Stimulated activated naive CD8-positive, alpha-beta T cell treated with anti-CD3 and anti-CD28 coated beads, Interleukin-15, amount 100 ng/mL, for 72 hours (primary cell): ENCODE measurements around the gene ACP7.
"Not testable (repeated sequence)": the region's sequence is repeated elsewhere in the genome, so short reads cannot be mapped to it uniquely, and the experiment has no call there.

Experiments
- ATAC-seq: fragments of 150-1000 bp; cut with Tn5 transposase; 2 replicates; pipeline ENCODE4 v1.10.0; 2021; ENCODE audit warnings: mild to moderate bottlenecking, moderate library complexity
- DNase-seq, 2 donors: peaks; one replicate each; pipeline ENCODE4 v3.0.0; 2021 to 2022
- H3K27ac Mint-ChIP-seq, 2 donors: one replicate each; pipeline ENCODE4 v1.8.0; 2022; ENCODE audit warnings: mild to moderate bottlenecking in 2 of 2, mixed read lengths in 2 of 2, moderate library complexity in 2 of 2
- H3K27me3 Mint-ChIP-seq: one replicate; pipeline ENCODE4 v1.8.0; 2022; ENCODE audit warnings: mixed read lengths
- H3K4me1 Mint-ChIP-seq: one replicate; pipeline ENCODE4 v1.8.0; 2022; ENCODE audit warnings: mild to moderate bottlenecking, mixed read lengths
- H3K4me3 Mint-ChIP-seq, 2 donors: one replicate each; pipeline ENCODE4 v1.8.0; 2022; ENCODE audit warnings: mild to moderate bottlenecking in 2 of 2, mixed read lengths in 2 of 2, moderate library complexity in 1 of 2
- H3K9me3 Mint-ChIP-seq, 2 donors: one replicate each; pipeline ENCODE4 v1.8.0; 2022; ENCODE audit warnings: mixed read lengths in 2 of 2

The ACP7 gene

DNA sequence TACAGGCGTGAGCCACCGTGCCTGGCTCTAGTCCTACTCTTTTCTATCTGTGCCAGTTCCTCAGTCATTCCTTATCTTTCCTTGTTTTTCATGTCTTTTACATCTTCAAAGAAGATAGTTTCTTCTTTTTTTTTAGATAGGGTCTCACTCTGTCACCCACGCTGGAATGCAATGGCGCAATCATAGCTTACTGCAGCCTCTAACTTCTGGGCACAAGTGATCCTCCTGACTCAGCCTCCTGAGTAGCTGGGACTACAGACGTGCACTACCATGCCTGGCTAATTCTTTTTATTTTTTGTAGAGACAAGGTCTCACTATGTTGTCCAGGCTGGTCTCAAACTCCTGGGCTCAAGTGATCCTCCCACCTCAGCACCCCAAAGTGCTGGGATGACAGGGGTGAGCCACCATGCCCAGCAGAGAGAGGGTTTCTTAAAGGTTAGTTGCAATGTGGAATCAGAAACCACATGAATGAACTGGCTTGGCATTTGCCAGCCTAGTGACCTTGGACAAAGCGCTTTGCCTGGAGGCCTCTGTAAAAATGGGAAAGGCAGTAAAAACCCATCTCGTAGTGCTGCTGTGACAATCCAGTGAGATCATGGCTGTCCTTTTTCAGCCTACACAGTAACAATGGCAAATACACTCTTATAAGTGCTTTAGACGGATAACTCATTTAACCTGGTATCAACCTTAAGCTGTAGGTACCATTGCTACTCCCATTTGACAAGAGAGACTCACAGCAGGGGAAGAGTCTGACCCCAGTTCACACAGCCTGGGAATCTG lies 3.9 kb downstream of the ACP7 start:
- ATAC-seq (no peak), DNase-seq (no peak)
- H3K4me3 Mint-ChIP-seq = no peak overlapping the region
- no peaks in the 10 kb centered on the region for H3K9me3 Mint-ChIP-seq
- no peak overlapping the region for H3K27ac Mint-ChIP-seq
- H3K27me3 Mint-ChIP-seq = peaks cover 31% of the 10 kb centered on the region
- H3K4me1 Mint-ChIP-seq = peaks cover 22% of the 10 kb centered on the region

GRCh38 chr19:39090016-39090415 lies 5.8 kb downstream of the ACP7 start:
- H3K4me3 Mint-ChIP-seq, H3K27ac Mint-ChIP-seq, DNase-seq, H3K9me3 Mint-ChIP-seq, ATAC-seq: not testable (repeated sequence)
- Mint-ChIP-seq H3K4me1 (peaks cover 12% of the 10 kb centered on the region), H3K27me3 (peaks cover 27% of the 10 kb centered on the region)

- Mint-ChIP-seq H3K27ac (no peak overlapping the region), H3K27me3 (peaks cover 27% of the 10 kb centered on the region), H3K9me3 (no peaks in the 10 kb centered on the region), H3K4me3 (no peak overlapping the region), H3K4me1 (peaks cover 7% of the 10 kb centered on the region)
- no peak for DNase-seq
- no peak for ATAC-seq
These were observed 6.7 kb downstream of the ACP7 start for GRCh38 chr19:39090881-39091280.

- peaks cover 21% of the 10 kb centered on the region for H3K4me1 Mint-ChIP-seq
- DNase-seq, H3K4me3 Mint-ChIP-seq, ATAC-seq, H3K9me3 Mint-ChIP-seq: not testable (repeated sequence)
- peak overlapping the region in 1 of 2 donors; percentile 4 for H3K27ac Mint-ChIP-seq
- H3K27me3 Mint-ChIP-seq = peaks cover 68% of the 10 kb centered on the region
These were observed 11.8 kb downstream of the ACP7 start for GRCh38 chr19:39095799-39096540.

- Mint-ChIP-seq H3K4me1 (peaks cover 21% of the 10 kb centered on the region), H3K27me3 (peaks cover 68% of the 10 kb centered on the region), H3K9me3 (no peaks in the 10 kb centered on the region), H3K27ac (no peak overlapping the region), H3K4me3 (no peak overlapping the region)
- ATAC-seq (no peak), DNase-seq (no peak)
These were observed 13.1 kb downstream of the ACP7 start for GRCh38 chr19:39097299-39097698.

GRCh38 chr19:39097721-39098120 lies 13.6 kb downstream of the ACP7 start:
- H3K4me1 Mint-ChIP-seq = peaks cover 21% of the 10 kb centered on the region
- peaks cover 68% of the 10 kb centered on the region for H3K27me3 Mint-ChIP-seq
- H3K27ac Mint-ChIP-seq = no peak overlapping the region
- DNase-seq (no peak), ATAC-seq (no peak)
- no peak overlapping the region for H3K4me3 Mint-ChIP-seq
- H3K9me3 Mint-ChIP-seq = no peaks in the 10 kb centered on the region

GRCh38 chr19:39098365-39099269 lies 14.4 kb downstream of the ACP7 start:
- no peak for DNase-seq
- ATAC-seq = no peak
- no peaks in the 10 kb centered on the region for H3K9me3 Mint-ChIP-seq
- peaks cover 19% of the 10 kb centered on the region for H3K4me1 Mint-ChIP-seq
- H3K27me3 Mint-ChIP-seq = peaks cover 61% of the 10 kb centered on the region
- peak overlapping the region in 1 of 2 donors; percentile 59 for H3K4me3 Mint-ChIP-seq
- no peak overlapping the region for H3K27ac Mint-ChIP-seq

GRCh38 chr19:39099341-39099740 lies 15.2 kb downstream of the ACP7 start:
- Mint-ChIP-seq H3K27me3 (peaks cover 56% of the 10 kb centered on the region), H3K9me3 (no peaks in the 10 kb centered on the region), H3K4me3 (no peak overlapping the region), H3K4me1 (peaks cover 14% of the 10 kb centered on the region), H3K27ac (no peak overlapping the region)
- no peak for DNase-seq
- no peak for ATAC-seq

DNA sequence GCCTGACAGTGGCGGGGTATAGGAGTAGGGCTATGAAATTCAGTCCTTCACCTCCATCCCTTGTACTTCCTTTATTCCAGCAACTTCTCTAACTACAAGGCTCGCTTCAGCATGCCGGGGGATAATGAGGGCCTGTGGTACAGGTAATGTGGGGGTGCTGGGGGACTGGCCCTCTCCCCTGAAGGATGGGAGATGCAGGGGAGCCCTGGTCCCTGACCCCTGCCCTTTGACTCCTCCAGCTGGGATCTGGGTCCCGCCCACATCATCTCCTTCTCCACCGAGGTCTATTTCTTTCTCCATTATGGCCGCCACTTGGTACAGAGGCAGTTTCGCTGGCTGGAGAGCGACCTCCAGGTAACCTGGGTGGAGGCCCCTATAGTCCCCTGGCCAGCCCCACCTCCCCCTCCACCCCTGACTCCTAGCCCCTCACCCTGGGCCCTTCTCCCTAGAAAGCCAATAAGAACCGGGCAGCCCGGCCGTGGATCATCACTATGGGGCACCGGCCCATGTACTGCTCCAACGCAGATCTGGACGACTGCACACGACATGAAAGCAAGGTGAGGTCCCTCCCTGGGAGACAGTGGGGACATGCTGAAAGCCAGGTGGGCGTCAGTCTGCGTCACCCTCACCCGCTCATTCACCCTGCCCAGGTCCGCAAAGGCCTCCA lies 16.5 kb downstream of the ACP7 start:
- Mint-ChIP-seq H3K27ac (no peak overlapping the region), H3K4me3 (no peak overlapping the region), H3K27me3 (peaks cover 45% of the 10 kb centered on the region), H3K4me1 (peaks cover 14% of the 10 kb centered on the region), H3K9me3 (no peaks in the 10 kb centered on the region)
- ATAC-seq (no peak), DNase-seq (no peak)

DNA sequence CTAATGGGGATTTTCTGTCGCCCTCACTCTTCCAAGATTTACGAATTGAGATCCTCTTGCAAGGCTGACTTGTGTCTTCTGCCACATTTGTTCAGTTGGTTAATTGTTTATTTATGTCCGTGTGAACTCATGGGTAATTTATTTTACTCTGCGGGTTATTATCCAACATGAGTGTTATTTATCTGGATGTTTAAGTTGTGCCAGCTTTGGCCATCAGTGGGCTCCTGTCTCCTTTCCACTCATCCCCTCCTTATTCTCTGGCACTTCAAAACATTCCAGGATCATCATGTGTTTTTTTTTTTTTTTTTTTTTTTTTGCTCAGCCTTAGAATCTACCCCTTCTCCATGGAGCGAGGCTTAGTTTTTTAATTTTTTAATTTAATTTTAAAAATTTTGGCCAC lies 19.0 kb downstream of the ACP7 start:
- Mint-ChIP-seq H3K4me3 (no peak overlapping the region), H3K27me3 (peaks cover 23% of the 10 kb centered on the region), H3K4me1 (peaks cover 14% of the 10 kb centered on the region), H3K27ac (no peak overlapping the region), H3K9me3 (no peaks in the 10 kb centered on the region)
- ATAC-seq (no peak), DNase-seq (no peak)

DNA sequence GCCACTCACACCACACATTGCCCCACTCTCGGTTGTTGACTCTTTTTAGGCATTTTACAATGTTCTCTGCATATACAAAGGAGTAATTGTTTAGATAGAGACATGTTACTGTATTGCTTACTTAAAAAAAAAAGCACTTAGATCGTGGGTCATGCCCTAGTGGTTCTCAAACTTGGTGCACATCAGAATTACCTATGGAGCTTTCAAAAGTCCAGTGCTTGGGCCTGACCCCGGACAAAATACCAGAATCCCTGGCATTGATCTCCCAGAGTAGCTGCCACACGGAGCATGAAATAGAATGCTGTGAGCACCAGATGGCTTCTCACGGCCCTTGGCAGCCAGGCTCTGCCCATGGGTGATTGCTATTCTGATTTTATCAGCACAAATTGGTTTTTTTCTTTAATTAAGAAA lies 20.0 kb downstream of the ACP7 start:
- no peak overlapping the region for H3K27ac Mint-ChIP-seq
- DNase-seq = no peak
- H3K4me1 Mint-ChIP-seq = peaks cover 4% of the 10 kb centered on the region

DNA sequence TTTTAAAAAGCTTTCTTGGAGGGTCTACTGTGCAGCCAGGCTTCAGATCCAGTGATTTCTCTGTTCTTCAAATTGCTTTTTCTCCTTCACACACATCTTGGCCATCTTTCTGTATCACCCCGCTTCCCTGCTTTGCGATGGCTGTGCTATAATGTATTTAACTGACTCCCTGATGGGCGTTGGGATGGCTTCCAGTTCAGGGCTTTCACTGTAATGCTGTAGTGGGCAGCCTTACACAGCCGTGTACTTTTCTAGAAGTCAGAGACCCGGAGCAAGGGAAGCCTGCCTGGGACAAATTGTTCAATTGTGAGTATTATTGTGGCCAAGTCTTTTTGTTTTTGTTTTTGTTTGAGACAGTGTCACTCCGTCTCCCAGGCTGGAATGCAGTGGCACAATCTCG lies 22.0 kb downstream of the ACP7 start:
- Mint-ChIP-seq H3K4me1 (peaks cover 6% of the 10 kb centered on the region), H3K4me3 (no peak overlapping the region), H3K27me3 (no peaks in the 10 kb centered on the region), H3K9me3 (no peaks in the 10 kb centered on the region), H3K27ac (no peak overlapping the region)
- DNase-seq = no peak
- ATAC-seq = no peak

More for the DNA sequence above, 20.0 kb downstream of the ACP7 start:
- Mint-ChIP-seq H3K9me3 (no peaks in the 10 kb centered on the region), H3K27me3 (peaks cover 13% of the 10 kb centered on the region), H3K4me3 (no peak overlapping the region)
- ATAC-seq = no peak

DNA sequence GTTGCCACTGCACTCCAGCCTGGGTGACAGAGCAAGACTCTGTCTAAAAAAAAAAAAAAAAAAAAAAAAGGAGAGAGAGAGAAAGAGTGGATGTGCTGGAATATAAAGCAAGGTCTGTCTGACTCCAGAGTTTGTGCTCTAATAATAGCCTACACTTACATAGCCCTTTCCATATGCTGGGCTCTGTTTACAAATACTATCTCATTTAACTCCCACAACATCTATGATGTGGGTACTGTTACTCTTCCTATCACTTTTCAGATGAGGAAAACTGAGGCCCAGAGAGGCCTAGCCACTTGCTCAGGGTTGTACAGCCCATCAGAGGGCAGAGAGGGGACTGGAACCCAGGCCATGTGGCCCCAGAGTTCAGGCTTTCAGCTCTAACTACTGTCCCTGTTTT lies 25.5 kb downstream of the ACP7 start:
- no peak for DNase-seq
- Mint-ChIP-seq H3K27ac (no peak overlapping the region), H3K9me3 (no peaks in the 10 kb centered on the region), H3K4me3 (no peak overlapping the region), H3K27me3 (peaks cover 8% of the 10 kb centered on the region), H3K4me1 (peaks cover 6% of the 10 kb centered on the region)
- ATAC-seq = no peak

- Mint-ChIP-seq H3K4me3 (no peak overlapping the region), H3K27ac (no peak overlapping the region)
- ATAC-seq = peak; percentile 87
These were observed 26.2 kb downstream of the ACP7 start for GRCh38 chr19:39110263-39110967.

More at GRCh38 chr19:39110263-39110967, 26.2 kb downstream of the ACP7 start:
- DNase-seq = peak; percentile 65 to 72
- Mint-ChIP-seq H3K27me3 (peaks cover 8% of the 10 kb centered on the region), H3K9me3 (no peaks in the 10 kb centered on the region), H3K4me1 (peaks cover 6% of the 10 kb centered on the region)
